ENCODE measurements around the gene HAO2. TPM values are rescaled to one million over a fixed set of nuclear protein-coding genes. Genes with fewer than 3 reads are reported as not detected.
A peak's percentile ranks its signal among the peaks of the same experiment; 100 is the strongest.
"Not testable (repeated sequence)": the region's sequence is repeated elsewhere in the genome, so short reads cannot be mapped to it uniquely, and the experiment has no call there.

Gene HAO2
- total RNA-seq, 1 donor from 2014 or later = 0.27 TPM

DNA sequence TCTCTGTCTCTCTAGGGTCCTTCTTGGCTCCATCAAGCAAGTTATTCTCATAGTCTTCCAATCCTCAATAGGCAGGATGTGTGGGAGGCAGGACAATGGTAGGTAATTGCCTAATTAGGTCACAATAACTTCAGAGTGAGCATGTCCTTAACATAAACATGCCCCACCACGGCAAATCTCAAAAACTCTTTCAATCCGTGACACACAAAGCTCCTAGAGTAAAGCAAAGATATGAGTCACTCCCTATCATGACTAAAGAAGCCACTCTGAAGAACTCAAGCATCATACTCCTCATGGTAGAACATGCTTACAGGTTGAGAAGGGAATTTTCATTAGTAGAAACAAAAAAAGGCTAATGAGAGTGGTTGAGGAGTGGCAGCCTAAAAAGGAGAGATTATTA lies 4.9 kb downstream of the HAO2 start:
- DNase-seq (ENCODE audit: extremely low spot score, unreplicated experiment) = no peak

DNA sequence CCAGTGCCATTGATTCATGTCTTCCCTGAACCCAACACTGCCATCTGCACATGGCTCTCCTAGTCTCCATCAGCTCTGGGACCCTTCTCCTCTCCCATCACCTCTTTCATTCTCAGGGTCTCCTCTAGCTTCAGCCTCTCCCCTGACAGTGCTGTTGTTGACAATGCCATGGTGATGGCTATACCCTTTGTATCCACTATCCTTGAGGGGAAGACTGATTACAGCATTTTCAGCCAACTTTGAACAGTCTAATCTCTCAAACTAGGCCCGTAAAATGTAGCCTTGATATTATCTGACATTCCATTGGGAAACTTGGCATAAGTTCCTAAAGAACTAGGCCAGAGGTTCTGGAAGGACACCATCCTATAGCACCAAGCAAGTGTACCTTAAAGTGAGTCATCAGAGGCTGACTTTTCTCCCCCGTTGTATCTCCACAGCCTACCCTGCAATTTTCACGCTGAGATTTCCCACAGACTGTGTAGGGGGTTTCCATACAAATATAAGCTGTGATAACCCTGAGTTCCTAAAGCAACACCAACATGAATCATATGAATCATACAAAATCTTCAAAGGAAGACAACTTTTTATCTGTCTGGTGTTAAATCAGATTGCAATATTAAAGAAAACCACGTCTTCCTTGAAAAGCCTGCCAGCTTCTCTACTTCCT lies 5.8 kb downstream of the HAO2 start:
- no peaks in the 10 kb centered on the region for H3K36me3 Mint-ChIP-seq
- no peak overlapping the region for H3K4me3 Mint-ChIP-seq
- H3K27ac Mint-ChIP-seq = peak overlapping the region; percentile 75
- TF ChIP-seq, protein P1, sequence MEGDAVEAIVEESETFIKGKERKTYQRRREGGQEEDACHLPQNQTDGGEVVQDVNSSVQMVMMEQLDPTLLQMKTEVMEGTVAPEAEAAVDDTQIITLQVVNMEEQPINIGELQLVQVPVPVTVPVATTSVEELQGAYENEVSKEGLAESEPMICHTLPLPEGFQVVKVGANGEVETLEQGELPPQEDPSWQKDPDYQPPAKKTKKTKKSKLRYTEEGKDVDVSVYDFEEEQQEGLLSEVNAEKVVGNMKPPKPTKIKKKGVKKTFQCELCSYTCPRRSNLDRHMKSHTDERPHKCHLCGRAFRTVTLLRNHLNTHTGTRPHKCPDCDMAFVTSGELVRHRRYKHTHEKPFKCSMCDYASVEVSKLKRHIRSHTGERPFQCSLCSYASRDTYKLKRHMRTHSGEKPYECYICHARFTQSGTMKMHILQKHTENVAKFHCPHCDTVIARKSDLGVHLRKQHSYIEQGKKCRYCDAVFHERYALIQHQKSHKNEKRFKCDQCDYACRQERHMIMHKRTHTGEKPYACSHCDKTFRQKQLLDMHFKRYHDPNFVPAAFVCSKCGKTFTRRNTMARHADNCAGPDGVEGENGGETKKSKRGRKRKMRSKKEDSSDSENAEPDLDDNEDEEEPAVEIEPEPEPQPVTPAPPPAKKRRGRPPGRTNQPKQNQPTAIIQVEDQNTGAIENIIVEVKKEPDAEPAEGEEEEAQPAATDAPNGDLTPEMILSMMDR (conservative IDR thresholded peaks at IDR 0.05) = no peak
- H3K9me3 Mint-ChIP-seq = no peaks in the 10 kb centered on the region
- H3K4me1 Mint-ChIP-seq (ENCODE audit: unreplicated experiment) = peaks cover 4% of the 10 kb centered on the region
- DNase-seq (ENCODE audit: extremely low spot score, unreplicated experiment) = no peak
- H3K27me3 Mint-ChIP-seq = peaks cover 11% of the 10 kb centered on the region

More for the DNA sequence above, 4.9 kb downstream of the HAO2 start:
- Mint-ChIP-seq H3K36me3 (no peaks in the 10 kb centered on the region), H3K9me3 (no peaks in the 10 kb centered on the region), H3K27me3 (peaks cover 15% of the 10 kb centered on the region), H3K27ac (no peak overlapping the region), H3K4me3 (no peak overlapping the region), H3K4me1 (ENCODE audit: unreplicated experiment) (peaks cover 4% of the 10 kb centered on the region)
- TF ChIP-seq, protein P1 (conservative IDR thresholded peaks at IDR 0.05) = no peak

DNA sequence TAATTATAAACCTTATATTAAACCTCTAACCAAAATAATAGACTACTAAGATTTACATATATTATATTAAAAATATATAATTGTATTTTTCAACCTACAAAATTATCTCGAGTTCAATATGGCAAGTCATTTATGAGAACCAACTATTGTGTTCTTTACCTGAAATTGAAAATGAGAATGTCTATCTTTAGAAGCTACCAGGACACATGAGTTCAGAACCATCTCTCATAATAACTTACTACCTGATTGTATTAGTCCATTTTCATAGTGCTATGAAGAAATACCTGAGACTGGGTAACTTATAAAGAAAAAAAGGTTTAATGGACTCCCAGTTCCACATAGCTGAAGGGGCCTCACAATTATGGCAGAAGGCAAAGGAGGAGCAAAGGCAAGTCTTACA lies 6.8 kb downstream of the HAO2 start:
- TF ChIP-seq, protein P1 (conservative IDR thresholded peaks at IDR 0.05) = no peak
- H3K36me3 Mint-ChIP-seq = no peaks in the 10 kb centered on the region
- H3K27me3 Mint-ChIP-seq = peaks cover 11% of the 10 kb centered on the region
- H3K4me3 Mint-ChIP-seq = no peak overlapping the region
- peaks cover 4% of the 10 kb centered on the region for H3K4me1 Mint-ChIP-seq (ENCODE audit: unreplicated experiment)
- H3K27ac Mint-ChIP-seq = no peak overlapping the region
- DNase-seq (ENCODE audit: extremely low spot score, unreplicated experiment) = no peak
- no peaks in the 10 kb centered on the region for H3K9me3 Mint-ChIP-seq

DNA sequence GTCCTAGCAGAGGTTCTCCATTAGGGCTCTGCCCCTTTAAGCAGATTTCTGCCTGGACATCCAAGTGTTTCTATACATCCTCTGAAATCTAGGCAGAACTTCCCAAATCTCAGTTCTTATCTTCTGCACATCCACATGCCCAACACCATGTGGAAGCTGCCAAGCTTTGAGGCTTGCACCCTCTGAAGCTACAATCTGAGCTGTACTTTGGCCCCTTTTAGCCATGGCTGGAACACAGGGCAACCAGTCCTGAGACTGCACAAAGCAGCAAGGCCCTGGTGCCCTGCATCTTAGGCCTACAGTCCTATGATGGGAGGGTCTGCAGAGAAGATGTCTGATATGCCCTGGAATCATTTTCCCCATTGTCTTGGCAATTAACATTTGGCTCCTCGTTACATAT lies 8.0 kb downstream of the HAO2 start:
- TF ChIP-seq, protein P1 (conservative IDR thresholded peaks at IDR 0.05) = no peak
- H3K4me1 Mint-ChIP-seq (ENCODE audit: unreplicated experiment) = peaks cover 4% of the 10 kb centered on the region
- H3K27ac Mint-ChIP-seq = no peak overlapping the region
- H3K4me3 Mint-ChIP-seq = no peak overlapping the region
- H3K27me3 Mint-ChIP-seq = peaks cover 11% of the 10 kb centered on the region
- no peak for DNase-seq (ENCODE audit: extremely low spot score, unreplicated experiment)
- no peaks in the 10 kb centered on the region for H3K36me3 Mint-ChIP-seq
- no peaks in the 10 kb centered on the region for H3K9me3 Mint-ChIP-seq

DNA sequence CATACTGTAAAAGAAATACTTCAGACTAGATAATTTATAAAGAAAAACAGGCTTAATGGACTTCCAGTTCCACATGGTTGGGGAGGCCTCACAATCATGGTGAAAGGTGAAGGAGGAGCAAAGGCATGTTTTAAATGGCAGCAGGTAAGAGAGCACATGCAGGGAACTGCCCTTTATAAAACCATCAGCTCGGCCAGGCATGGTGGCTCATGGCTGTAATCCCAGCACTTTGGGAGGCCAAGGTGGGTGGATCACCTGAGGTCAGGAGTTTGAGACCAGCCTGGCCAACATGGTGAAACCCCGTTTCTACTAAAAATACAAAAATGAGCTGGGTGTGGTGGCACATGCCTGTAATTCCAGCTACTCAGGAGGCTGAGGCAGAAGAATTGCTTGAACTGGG lies 9.0 kb downstream of the HAO2 start:
- not testable (repeated sequence) for H3K4me1 Mint-ChIP-seq (ENCODE audit: unreplicated experiment); DNase-seq (ENCODE audit: extremely low spot score, unreplicated experiment); H3K36me3 Mint-ChIP-seq; H3K9me3 Mint-ChIP-seq; H3K27ac Mint-ChIP-seq; H3K4me3 Mint-ChIP-seq
- H3K27me3 Mint-ChIP-seq = peaks cover 11% of the 10 kb centered on the region

DNA sequence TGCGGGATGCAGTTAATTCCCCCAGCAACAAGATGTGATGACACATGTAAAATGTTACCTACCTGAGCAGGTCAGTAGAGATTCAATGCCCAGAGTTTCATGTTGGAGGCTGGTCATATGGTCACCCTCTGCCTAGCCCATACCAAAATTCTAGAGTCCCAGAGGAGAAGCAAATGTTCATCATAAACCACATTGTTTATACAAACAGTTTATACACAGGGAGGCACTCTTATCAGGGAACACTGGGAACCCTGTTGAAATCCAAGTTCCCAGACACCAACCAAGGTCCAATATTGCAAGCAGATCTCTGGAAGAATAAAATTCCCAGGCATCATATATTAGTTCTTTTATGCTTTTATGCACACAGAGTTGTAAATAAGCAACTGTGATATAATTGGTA lies 10.5 kb downstream of the HAO2 start:
- no peaks in the 10 kb centered on the region for H3K4me1 Mint-ChIP-seq (ENCODE audit: unreplicated experiment)
- H3K36me3 Mint-ChIP-seq = no peaks in the 10 kb centered on the region
- TF ChIP-seq, protein P1 (conservative IDR thresholded peaks at IDR 0.05) = no peak
- peaks cover 3% of the 10 kb centered on the region for H3K27me3 Mint-ChIP-seq
- no peak overlapping the region for H3K27ac Mint-ChIP-seq
- H3K4me3 Mint-ChIP-seq = no peak overlapping the region
- no peaks in the 10 kb centered on the region for H3K9me3 Mint-ChIP-seq
- DNase-seq (ENCODE audit: extremely low spot score, unreplicated experiment) = no peak
